H9 (cell line): ENCODE data around the gene TSPAN17. TPM values are rescaled to one million over a fixed set of nuclear protein-coding genes. Genes with fewer than 3 reads are reported as not detected.
A peak's percentile ranks its signal among the peaks of the same experiment; 100 is the strongest.

Experiments used
- DNase-seq: peaks from one replicate; pipeline ENCODE4 v3.0.0-alpha.2; 2017
- H2AFZ ChIP-seq: one replicate; pipeline ENCODE4 v1.6.1; 2013; ENCODE audit warnings: mild to moderate bottlenecking, low read length, control low read depth, moderate library complexity
- H2AK5ac ChIP-seq: 2 replicates; pipeline ENCODE4 v1.6.1; 2013; ENCODE audit warnings: low read length, control low read depth, mixed read lengths; ENCODE audit not compliant: insufficient read length
- H2BK120ac ChIP-seq: one replicate; pipeline ENCODE4 v1.6.1; 2013; ENCODE audit warnings: low read depth, mild to moderate bottlenecking, low read length, control low read depth, inconsistent platforms; ENCODE audit not compliant: poor library complexity, severe bottlenecking
- H2BK12ac ChIP-seq: 2 replicates; pipeline ENCODE4 v1.6.1; 2013; ENCODE audit warnings: low read length, control low read depth, mixed read lengths, low read depth; ENCODE audit not compliant: insufficient read length
- H2BK15ac ChIP-seq: 2 replicates; pipeline ENCODE4 v1.6.1; 2013; ENCODE audit warnings: low read depth, low read length, control low read depth
- H2BK20ac ChIP-seq: one replicate; pipeline ENCODE4 v1.6.1; 2013; ENCODE audit warnings: low read depth, mild to moderate bottlenecking, low read length, control low read depth, inconsistent platforms; ENCODE audit not compliant: poor library complexity, severe bottlenecking
- H2BK5ac ChIP-seq: 2 replicates; pipeline ENCODE4 v1.6.1; 2013; ENCODE audit warnings: low read length, control low read depth, mixed read lengths; ENCODE audit not compliant: insufficient read length
- H3K14ac ChIP-seq: 2 replicates; pipeline ENCODE4 v1.6.1; 2013; ENCODE audit warnings: low read length, control low read depth; ENCODE audit not compliant: insufficient read depth
- H3K18ac ChIP-seq: 2 replicates; pipeline ENCODE4 v1.6.1; 2013; ENCODE audit warnings: low read depth, mild to moderate bottlenecking, mixed read lengths, low read length, control low read depth; ENCODE audit not compliant: insufficient read length
- H3K23ac ChIP-seq: 2 replicates; pipeline ENCODE4 v1.6.1; 2013; ENCODE audit warnings: low read length, control low read depth, mixed read lengths, low read depth; ENCODE audit not compliant: insufficient read length
- H3K23me2 ChIP-seq: 2 replicates; pipeline ENCODE4 v1.6.1; 2013; ENCODE audit warnings: low read depth, mild to moderate bottlenecking, mixed read lengths, low read length, control low read depth; ENCODE audit not compliant: insufficient read length, poor library complexity, severe bottlenecking
- H3K27ac ChIP-seq: 2 replicates; pipeline ENCODE4 v1.5.1; 2013; ENCODE audit warnings: low read length, control low read depth, mixed read lengths, low read depth; ENCODE audit not compliant: insufficient read length
- H3K27me3 ChIP-seq: 2 replicates; pipeline ENCODE4 v1.6.1; 2013; ENCODE audit warnings: low read length, control low read depth, inconsistent platforms; ENCODE audit not compliant: insufficient read depth
- H3K4ac ChIP-seq: 2 replicates; pipeline ENCODE4 v1.6.1; 2013; ENCODE audit warnings: low read depth, mild to moderate bottlenecking, control low read depth, inconsistent platforms, low read length, moderate library complexity
- H3K4me1 ChIP-seq: 2 replicates; pipeline ENCODE4 v1.6.1; 2013; ENCODE audit warnings: low read length, control low read depth, inconsistent platforms; ENCODE audit not compliant: insufficient read depth
- H3K4me2 ChIP-seq: 2 replicates; pipeline ENCODE4 v1.6.1; 2013; ENCODE audit warnings: low read length, control low read depth, mixed read lengths; ENCODE audit not compliant: insufficient read length, insufficient read depth
- H3K56ac ChIP-seq: 2 replicates; pipeline ENCODE4 v1.6.1; 2013; ENCODE audit warnings: low read depth, mild to moderate bottlenecking, mixed read lengths, low read length, control low read depth; ENCODE audit not compliant: insufficient read length
- H3K79me1 ChIP-seq: 2 replicates; pipeline ENCODE4 v1.6.1; 2013; ENCODE audit warnings: low read depth, mild to moderate bottlenecking, moderate library complexity, low read length, control low read depth, inconsistent platforms; ENCODE audit not compliant: insufficient read depth, poor library complexity, severe bottlenecking
- H3K79me2 ChIP-seq: 2 replicates; pipeline ENCODE4 v1.6.1; 2013; ENCODE audit warnings: low read length, control low read depth, inconsistent platforms; ENCODE audit not compliant: insufficient read depth
- H3K9ac ChIP-seq: 2 replicates; pipeline ENCODE4 v1.6.1; 2013; ENCODE audit warnings: low read length, control low read depth, mixed read lengths; ENCODE audit not compliant: insufficient read length; ENCODE audit errors: extremely low read depth
- H3K9me3 ChIP-seq: one replicate; pipeline ENCODE4 v1.6.1; 2013; ENCODE audit warnings: low read depth, low read length, inconsistent platforms; ENCODE audit not compliant: control insufficient read depth
- H3T11ph ChIP-seq: one replicate; pipeline ENCODE4 v1.6.1; 2013; ENCODE audit warnings: mild to moderate bottlenecking, low read length, control low read depth, inconsistent platforms
- H4K20me1 ChIP-seq: one replicate; pipeline ENCODE4 v1.6.1; 2013; ENCODE audit not compliant: control insufficient read depth, insufficient read length, insufficient read depth
- H4K5ac ChIP-seq: 2 replicates; pipeline ENCODE4 v1.6.1; 2013; ENCODE audit warnings: low read depth, mild to moderate bottlenecking, mixed read lengths, low read length, control low read depth; ENCODE audit not compliant: insufficient read length
- H4K8ac ChIP-seq: replicated peaks from 2 replicates; pipeline ENCODE4 v1.6.1; 2013; ENCODE audit warnings: low read length, control low read depth, mixed read lengths, low read depth; ENCODE audit not compliant: insufficient read length
- H4K91ac ChIP-seq: 2 replicates; pipeline ENCODE4 v1.6.1; 2013; ENCODE audit warnings: low read depth, mild to moderate bottlenecking, moderate library complexity, mixed read lengths, low read length, control low read depth; ENCODE audit not compliant: insufficient read length
- H3K27ac Mint-ChIP-seq, 3 experiments: 2 replicates in 2 of 3; 3 replicates in 1 of 3; pipeline ENCODE4 v1.8.0; 2020 to 2021; ENCODE audit warnings: mixed read lengths in 3 of 3, mild to moderate bottlenecking in 1 of 3, moderate library complexity in 1 of 3
- H3K27me3 Mint-ChIP-seq: 2 replicates; pipeline ENCODE4 v1.8.0; 2021; ENCODE audit warnings: low read depth, mild to moderate bottlenecking, moderate library complexity, mixed read lengths
- H3K36me3 Mint-ChIP-seq, 3 experiments: 2 replicates in 2 of 3; 3 replicates in 1 of 3; pipeline ENCODE4 v1.8.0; 2020 to 2021; ENCODE audit warnings: low read depth in 3 of 3, mixed read lengths in 3 of 3; ENCODE audit not compliant: insufficient read depth in 1 of 3
- H3K4me1 Mint-ChIP-seq, 2 experiments: 2 replicates each; pipeline ENCODE4 v1.8.0; 2020; ENCODE audit warnings: mixed read lengths in 2 of 2
- H3K4me3 Mint-ChIP-seq, 2 experiments: 2 replicates in 1 of 2; 3 replicates in 1 of 2; pipeline ENCODE4 v1.8.0; 2020 to 2021; ENCODE audit warnings: mild to moderate bottlenecking in 2 of 2, mixed read lengths in 2 of 2, moderate library complexity in 1 of 2
- H3K9me3 Mint-ChIP-seq, 2 experiments: 2 replicates in 1 of 2; 3 replicates in 1 of 2; pipeline ENCODE4 v1.8.0; 2020; ENCODE audit warnings: mild to moderate bottlenecking in 2 of 2, mixed read lengths in 2 of 2, moderate library complexity in 1 of 2
- WGBS: extraction: QIAGEN DNeasy Blood & Tissue Kit; methylation state at CpG from one replicate; pipeline ENCODE4 v1.1.7; 2013; ENCODE audit warnings: missing lambda C conversion rate, low lambda C conversion rate, mixed read lengths; ENCODE audit not compliant: insufficient read length; ENCODE audit errors: extremely low coverage; 5-methylcytosine and 5-hydroxymethylcytosine counted together
- total RNA-seq: library from RNA; stranded (reverse); gene quantifications from 2 replicates; pipeline ENCODE4 v1.2.1, GENCODE V29; 2021
- TF ChIP-seq, protein P1 (sequence below): fragments of 200-600 bp; sonication (generic); conservative IDR thresholded peaks from 3 replicates; pipeline ENCODE4 v1.8.0; 2021; ENCODE audit warnings: antibody characterized with exemption, mild to moderate bottlenecking

The TSPAN17 gene
- total RNA-seq, 1 experiment from 2014 or later, result 46.8 TPM

DNA sequence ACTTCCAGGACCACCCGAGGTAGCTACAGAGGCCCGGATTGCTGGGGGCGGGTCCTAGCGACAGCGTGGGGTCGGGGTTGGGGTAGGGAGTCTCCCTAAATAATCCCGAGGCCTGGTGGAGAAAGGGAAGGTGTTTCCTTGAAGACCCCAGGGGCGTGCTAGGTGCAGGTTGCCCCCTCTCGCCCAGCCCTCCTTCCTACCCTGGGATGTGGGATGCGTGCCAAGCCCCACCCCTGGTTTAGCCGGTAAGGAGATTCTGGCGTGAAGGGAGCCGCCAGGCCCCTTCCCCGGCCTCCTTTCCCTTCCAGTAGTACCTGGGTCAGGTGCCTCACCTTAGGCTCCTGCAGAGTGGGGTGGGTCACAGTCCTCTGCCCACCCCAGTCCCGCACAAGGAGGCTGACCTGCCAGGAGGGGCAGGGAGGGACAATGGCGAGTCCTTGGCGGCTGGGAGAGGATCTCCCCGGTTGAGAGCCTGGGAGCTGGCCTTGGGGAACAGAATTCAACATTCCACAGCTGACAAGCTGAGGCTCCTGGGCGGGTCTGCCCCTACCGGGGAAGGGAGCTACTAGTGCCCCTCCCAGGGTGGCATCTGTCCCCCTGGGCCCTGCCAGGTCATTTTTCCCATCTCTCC lies 674 bp downstream of the TSPAN17 start:
- Mint-ChIP-seq H3K27me3 (peaks cover 4% of the 10 kb centered on the region), H3K4me3 (peak overlapping the region; percentile 82 to 91), H3K4me1 (peaks cover 56 to 73% of the 10 kb centered on the region in 2 experiments), H3K36me3 (peaks cover 0 to 7% (median 4%) of the 10 kb centered on the region in 3 experiments; a peak in 4 of 7 replicates), H3K9me3 (no peaks in the 10 kb centered on the region; a peak in 1 of 5 replicates), H3K27ac (peak overlapping the region in 2 of 3 experiments; percentile 82 to 85; a peak in 3 of 7 replicates)
- H3K18ac ChIP-seq, result no peak overlapping the region
- peaks cover 10% of the 10 kb centered on the region for H3K23me2 ChIP-seq
- H3K27ac ChIP-seq, result no peak overlapping the region
- DNase-seq, result no peak
- no peak overlapping the region for H2BK15ac ChIP-seq
- peaks cover 8% of the 10 kb centered on the region for H3K79me1 ChIP-seq
- H3K4ac ChIP-seq, result no peak overlapping the region
- H3K4me2 ChIP-seq, result peak overlapping the region; percentile 72
- H2BK120ac ChIP-seq, result no peak overlapping the region
- H2BK5ac ChIP-seq, result no peak overlapping the region
- H4K20me1 ChIP-seq, result no peaks in the 10 kb centered on the region
- peak overlapping the region; percentile 48 for H3K9ac ChIP-seq
- no CpG with 5 or more reads among the region's 20 CpGs for WGBS
- no peak overlapping the region for H4K5ac ChIP-seq
- no peak overlapping the region for H3K56ac ChIP-seq
- 0 out of 2 replicates have a peak overlapping the region, but pooled peaks have one; percentile 4 for H3K14ac ChIP-seq
- no peaks in the 10 kb centered on the region for H3K27me3 ChIP-seq
- no peak overlapping the region for H2AFZ ChIP-seq
- TF ChIP-seq, protein P1, sequence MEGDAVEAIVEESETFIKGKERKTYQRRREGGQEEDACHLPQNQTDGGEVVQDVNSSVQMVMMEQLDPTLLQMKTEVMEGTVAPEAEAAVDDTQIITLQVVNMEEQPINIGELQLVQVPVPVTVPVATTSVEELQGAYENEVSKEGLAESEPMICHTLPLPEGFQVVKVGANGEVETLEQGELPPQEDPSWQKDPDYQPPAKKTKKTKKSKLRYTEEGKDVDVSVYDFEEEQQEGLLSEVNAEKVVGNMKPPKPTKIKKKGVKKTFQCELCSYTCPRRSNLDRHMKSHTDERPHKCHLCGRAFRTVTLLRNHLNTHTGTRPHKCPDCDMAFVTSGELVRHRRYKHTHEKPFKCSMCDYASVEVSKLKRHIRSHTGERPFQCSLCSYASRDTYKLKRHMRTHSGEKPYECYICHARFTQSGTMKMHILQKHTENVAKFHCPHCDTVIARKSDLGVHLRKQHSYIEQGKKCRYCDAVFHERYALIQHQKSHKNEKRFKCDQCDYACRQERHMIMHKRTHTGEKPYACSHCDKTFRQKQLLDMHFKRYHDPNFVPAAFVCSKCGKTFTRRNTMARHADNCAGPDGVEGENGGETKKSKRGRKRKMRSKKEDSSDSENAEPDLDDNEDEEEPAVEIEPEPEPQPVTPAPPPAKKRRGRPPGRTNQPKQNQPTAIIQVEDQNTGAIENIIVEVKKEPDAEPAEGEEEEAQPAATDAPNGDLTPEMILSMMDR, result no peak
- H4K8ac ChIP-seq, result no peak overlapping the region
- no peak overlapping the region for H2BK12ac ChIP-seq
- no peaks in the 10 kb centered on the region; the same call in 1 of the 2 replicates for H3K79me2 ChIP-seq
- no peak overlapping the region for H2BK20ac ChIP-seq
- no peak overlapping the region for H4K91ac ChIP-seq
- H3K23ac ChIP-seq, result no peak overlapping the region
- peaks cover 2% of the 10 kb centered on the region; the same call in 1 of the 2 replicates for H3K4me1 ChIP-seq
- no peak overlapping the region for H3T11ph ChIP-seq
- no peak overlapping the region for H2AK5ac ChIP-seq
- H3K9me3 ChIP-seq, result no peaks in the 10 kb centered on the region
